ENCODE results near the gene TMTC4. TPM values are rescaled to one million over a fixed set of nuclear protein-coding genes. Genes with fewer than 3 reads are reported as not detected.

Gene TMTC4
- total RNA-seq, 1 experiment from 2014 or later, result 28.1 TPM

DNA sequence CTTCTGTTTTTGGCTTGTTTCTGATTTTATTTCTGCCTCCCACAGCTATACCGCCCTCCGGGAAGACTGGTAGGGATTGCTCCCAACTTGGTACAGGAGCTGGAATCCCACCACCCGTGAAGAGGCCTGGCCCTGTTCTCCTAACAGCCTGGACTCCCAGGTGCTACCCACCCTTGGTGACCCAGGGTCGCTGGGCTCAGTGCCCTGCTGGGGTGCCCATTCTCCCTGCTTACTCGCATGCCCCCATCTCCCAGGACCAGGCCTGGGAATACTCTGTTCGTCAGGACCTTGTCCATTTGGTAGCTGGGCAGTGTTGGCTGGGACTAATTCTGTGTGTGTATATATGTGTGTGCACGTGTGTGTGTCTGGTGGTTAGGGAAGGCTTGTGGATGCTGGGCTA lies 41.0 kb upstream of the TMTC4 start:
- Mint-ChIP-seq H3K9me3 (peaks cover 3 to 4% of the 10 kb centered on the region in 2 experiments; a peak in 4 of 5 replicates), H3K4me3 (no peak overlapping the region), H3K4me1 (no peaks in the 10 kb centered on the region), H3K27me3 (ENCODE audit: low read depth) (no peaks in the 10 kb centered on the region; the same call in 1 of the 2 replicates), H3K27ac (peak overlapping the region in 1 of 3 experiments; percentile 5; a peak in 2 of 7 replicates), H3K36me3 (ENCODE audit: insufficient read depth in 1 of 3, low read depth in 3 of 3) (no peaks in the 10 kb centered on the region; a peak in 1 of 7 replicates)
- Histone ChIP-seq H3K79me1 (ENCODE audit: insufficient read depth, low read depth, low read length, poor library complexity, severe bottlenecking) (no peaks in the 10 kb centered on the region), H2BK20ac (ENCODE audit: low read depth, low read length, poor library complexity, severe bottlenecking) (no peak overlapping the region), H2AFZ (ENCODE audit: low read length) (no peak overlapping the region), H3K23ac (ENCODE audit: insufficient read length, low read depth, low read length) (no peak overlapping the region), H3K79me2 (ENCODE audit: insufficient read depth, low read length) (no peaks in the 10 kb centered on the region), H3K27me3 (ENCODE audit: insufficient read depth, low read length) (no peaks in the 10 kb centered on the region), H2AK5ac (ENCODE audit: insufficient read length, low read length) (no peak overlapping the region), H3K23me2 (ENCODE audit: insufficient read length, low read depth, low read length, poor library complexity, severe bottlenecking) (no peaks in the 10 kb centered on the region), H3K18ac (ENCODE audit: insufficient read length, low read depth, low read length) (no peak overlapping the region), H2BK12ac (ENCODE audit: insufficient read length, low read depth, low read length) (no peak overlapping the region), H3K9me3 (ENCODE audit: control insufficient read depth, low read depth, low read length) (no peaks in the 10 kb centered on the region), H3K4ac (ENCODE audit: low read depth, low read length) (no peak overlapping the region), H3K27ac (ENCODE audit: insufficient read length, low read depth, low read length) (no peak overlapping the region), H2BK120ac (ENCODE audit: low read depth, low read length, poor library complexity, severe bottlenecking) (no peak overlapping the region), H4K8ac (replicated peaks; ENCODE audit: insufficient read length, low read depth, low read length) (no peak overlapping the region), H3K4me1 (ENCODE audit: insufficient read depth, low read length) (no peaks in the 10 kb centered on the region), H4K5ac (ENCODE audit: insufficient read length, low read depth, low read length) (no peak overlapping the region), H3K56ac (ENCODE audit: insufficient read length, low read depth, low read length) (no peak overlapping the region), H4K20me1 (ENCODE audit: control insufficient read depth, insufficient read depth, insufficient read length) (no peaks in the 10 kb centered on the region), H3T11ph (ENCODE audit: low read length) (no peak overlapping the region), H2BK15ac (ENCODE audit: low read depth, low read length) (no peak overlapping the region), H3K4me2 (ENCODE audit: insufficient read depth, insufficient read length, low read length) (no peak overlapping the region), H4K91ac (ENCODE audit: insufficient read length, low read depth, low read length) (no peak overlapping the region), H3K9ac (ENCODE audit: extremely low read depth, insufficient read length, low read length) (no peak overlapping the region), H3K14ac (ENCODE audit: insufficient read depth, low read length) (no peak overlapping the region), H2BK5ac (ENCODE audit: insufficient read length, low read length) (no peak overlapping the region)
- no peak for DNase-seq
- WGBS (ENCODE audit: extremely low coverage, insufficient read length, low lambda C conversion rate), result no CpG with 5 or more reads among the region's 7 CpGs
- TF ChIP-seq, protein P1, sequence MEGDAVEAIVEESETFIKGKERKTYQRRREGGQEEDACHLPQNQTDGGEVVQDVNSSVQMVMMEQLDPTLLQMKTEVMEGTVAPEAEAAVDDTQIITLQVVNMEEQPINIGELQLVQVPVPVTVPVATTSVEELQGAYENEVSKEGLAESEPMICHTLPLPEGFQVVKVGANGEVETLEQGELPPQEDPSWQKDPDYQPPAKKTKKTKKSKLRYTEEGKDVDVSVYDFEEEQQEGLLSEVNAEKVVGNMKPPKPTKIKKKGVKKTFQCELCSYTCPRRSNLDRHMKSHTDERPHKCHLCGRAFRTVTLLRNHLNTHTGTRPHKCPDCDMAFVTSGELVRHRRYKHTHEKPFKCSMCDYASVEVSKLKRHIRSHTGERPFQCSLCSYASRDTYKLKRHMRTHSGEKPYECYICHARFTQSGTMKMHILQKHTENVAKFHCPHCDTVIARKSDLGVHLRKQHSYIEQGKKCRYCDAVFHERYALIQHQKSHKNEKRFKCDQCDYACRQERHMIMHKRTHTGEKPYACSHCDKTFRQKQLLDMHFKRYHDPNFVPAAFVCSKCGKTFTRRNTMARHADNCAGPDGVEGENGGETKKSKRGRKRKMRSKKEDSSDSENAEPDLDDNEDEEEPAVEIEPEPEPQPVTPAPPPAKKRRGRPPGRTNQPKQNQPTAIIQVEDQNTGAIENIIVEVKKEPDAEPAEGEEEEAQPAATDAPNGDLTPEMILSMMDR (conservative IDR thresholded peaks at IDR 0.05), result no peak
